DMS 273 treated with DMSO at 0.1 percent for 48 hours (cell line): ENCODE results near the gene ARHGEF37.
"Not testable (repeated sequence)": the region's sequence is repeated elsewhere in the genome, so short reads cannot be mapped to it uniquely, and the experiment has no call there.

Experiments used
- DNase-seq: peaks from one replicate; lab custom pipeline; 2025; lab: John Stamatoyannopoulos, UW

ARHGEF37 gene

DNA sequence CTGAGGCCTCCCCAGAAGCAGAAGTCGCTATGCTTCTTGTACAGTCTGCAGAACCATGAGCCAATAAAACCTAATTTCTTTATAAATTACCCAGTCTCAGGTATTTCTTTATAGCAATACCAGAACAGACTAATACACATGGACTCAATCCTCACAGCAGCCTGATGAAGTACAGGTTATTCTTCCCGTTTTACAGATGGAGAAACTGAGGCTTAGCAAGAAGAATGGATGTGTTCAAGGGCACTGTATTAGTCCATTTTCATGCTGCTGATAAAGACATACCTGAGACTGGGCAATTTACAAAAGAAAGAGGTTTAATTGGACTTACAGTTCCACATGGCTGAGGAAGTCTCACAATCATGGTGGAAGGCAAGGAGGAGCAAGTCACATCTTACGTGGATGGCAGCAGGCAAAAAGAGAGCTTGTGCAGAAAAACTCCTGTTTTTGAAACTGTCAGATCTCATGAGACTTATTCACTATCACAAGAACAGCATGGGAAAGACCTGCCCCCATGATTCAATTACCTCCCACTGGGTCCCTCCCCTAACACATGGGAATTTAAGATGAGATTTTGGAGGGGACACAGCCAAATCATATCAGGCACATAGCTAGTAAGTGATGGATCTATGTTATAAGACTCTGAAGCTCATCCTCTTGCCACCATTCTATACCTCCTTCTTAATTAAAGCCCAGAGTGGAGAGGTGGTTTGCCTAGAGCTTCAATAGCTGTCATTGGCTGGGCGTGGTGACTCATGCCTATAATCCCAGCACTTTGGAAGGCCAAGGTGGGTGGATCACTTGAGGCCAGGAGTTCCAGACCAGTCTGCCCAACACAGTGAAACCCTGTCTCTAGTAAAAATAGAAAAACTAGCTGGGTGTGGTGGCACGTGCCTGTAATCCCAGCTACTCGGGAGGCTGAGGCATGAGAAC, 67.4 kb downstream of the ARHGEF37 start:
- not testable (repeated sequence) for DNase-seq

DNA sequence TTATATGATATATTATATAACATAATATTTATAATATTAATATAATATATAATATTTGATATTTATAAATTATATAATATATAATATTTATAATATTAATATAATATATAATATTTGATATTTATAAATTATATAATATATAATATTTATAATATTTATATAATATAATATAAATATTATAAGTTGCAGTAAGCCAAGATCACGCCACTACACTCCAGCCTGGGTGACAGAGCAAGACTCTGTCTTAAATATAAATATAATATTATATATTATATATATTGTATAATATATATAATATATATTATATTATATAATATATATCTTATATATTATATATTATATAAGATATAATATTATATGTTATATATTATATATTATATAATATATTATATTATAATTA, 68.4 kb downstream of the ARHGEF37 start:
- DNase-seq, result not testable (repeated sequence)

DNA sequence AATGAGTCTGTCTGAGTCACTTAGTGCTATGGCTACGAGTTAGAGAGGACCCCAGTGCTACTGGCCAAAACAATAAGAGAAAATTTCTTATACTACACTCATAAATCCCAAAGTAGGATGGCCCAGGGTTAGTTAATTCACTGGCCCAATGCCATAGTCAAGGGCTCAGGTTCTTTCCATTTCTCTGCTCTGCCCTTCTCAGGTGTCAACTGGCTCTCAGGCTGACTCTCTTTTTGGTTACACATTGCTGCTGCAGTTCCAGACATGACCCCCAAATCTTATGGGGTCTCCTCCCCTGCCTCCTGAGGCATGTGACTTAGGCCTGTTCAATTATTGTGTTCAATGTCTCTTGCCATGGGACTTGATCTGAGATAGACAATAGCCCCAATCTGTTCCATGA, 70.4 kb downstream of the ARHGEF37 start:
- no peak for DNase-seq

DNA sequence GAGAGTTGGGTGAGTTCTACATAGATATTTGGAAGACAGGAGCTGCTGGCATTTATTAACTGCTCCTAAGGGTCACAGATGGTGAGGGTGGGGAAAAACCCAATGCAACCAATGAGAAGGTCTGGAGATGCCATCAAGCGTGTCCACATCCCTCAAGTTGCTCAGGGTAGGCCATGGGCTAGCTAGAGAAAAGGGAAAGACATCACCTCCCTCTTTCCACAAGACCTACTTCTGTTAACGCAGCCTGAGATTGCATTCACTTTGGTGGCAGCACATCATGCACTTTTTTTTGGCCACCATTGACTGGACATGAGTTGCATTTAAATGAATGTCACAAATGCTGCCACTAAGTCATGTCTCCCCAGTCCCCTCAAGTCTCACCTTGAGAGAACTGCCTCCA, 71.4 kb downstream of the ARHGEF37 start:
- no peak for DNase-seq

DNA sequence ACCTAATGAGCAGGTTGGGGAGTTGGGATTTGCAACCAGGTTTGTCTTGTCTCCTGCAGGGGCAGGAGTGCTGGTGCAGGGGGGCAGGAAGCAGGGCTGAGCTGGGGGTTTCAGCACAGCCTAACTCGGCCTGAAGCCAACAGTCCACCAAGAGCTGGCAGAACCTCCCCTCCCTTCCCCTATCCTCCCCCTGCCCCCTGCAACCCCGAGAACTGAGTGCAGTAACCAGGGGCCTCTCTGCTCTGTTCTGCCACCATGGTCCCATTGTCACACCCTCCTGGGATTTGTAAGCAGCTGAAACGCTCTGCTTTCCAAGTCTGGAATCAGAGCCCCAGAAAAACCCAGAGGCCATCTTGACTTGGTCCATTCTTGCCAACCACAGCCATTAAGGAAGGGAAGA, 72.9 kb downstream of the ARHGEF37 start:
- DNase-seq, result no peak

DNA sequence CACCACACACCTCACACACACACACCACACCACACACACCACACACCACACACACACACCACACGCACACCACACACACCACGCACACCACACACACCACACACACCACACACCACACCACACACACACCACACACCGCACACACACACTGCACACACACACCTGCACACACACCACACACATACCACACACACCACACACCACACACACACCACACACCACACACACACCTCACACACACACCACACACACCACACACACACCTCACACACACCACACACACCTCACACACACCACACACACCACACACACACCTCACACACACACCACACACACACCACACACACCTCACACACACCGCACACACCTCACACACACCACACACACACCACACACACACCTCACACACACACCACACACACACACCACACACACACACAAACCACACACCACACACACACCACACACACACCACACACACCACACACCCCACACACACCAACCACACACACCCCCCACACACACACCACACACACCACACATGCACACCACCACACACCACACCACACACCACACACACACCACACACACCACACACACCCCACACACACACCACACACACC, 73.7 kb downstream of the ARHGEF37 start:
- DNase-seq, result no peak

DNA sequence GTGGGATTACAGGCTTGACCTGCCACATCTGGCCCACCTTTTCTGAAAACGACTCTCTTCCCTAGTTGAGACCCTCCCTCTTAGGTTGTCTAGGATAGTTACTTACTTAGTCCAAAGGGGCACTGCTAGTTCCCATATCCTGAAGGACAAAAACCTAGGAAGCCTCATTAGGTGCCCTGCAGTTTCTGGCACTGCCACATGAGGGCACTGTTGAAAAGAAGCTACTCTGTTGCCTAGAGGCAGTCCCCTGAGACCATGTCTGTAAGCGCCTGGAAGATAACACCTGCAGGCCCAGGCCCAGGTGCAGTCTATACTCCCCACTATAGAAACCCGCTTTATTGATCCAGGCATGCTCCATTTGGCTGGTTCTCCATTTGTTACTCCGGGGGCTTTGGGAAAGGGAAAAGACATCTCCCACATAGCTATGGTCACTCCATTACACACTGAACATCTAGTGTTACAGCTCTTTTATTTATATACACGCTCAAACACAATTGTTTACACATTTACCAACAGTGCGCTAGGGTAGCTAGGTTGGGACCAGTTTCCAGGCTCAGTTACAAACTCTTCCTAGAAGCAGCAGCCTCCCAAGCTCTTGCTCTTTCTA, 75.4 kb downstream of the ARHGEF37 start:
- no peak for DNase-seq

DNA sequence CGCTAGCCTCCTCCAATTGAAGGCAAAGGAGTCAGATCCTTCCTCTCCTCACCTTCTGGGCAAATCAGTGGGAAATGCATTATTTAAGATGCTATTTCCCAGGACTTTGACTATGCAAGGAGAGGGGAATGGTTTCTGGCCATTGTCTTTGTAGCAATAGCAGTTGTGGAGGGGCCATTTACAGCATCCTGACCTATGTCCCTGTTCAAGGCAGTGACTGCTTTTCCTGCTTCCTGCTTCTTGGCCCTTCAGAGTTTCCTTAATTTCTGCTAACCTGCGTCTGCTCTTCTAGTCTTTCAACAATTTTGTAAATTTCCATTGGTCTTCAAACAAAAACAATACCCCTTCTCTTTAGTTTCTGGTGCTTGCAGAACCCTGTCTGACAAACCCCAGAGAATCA, 76.0 kb downstream of the ARHGEF37 start:
- no peak for DNase-seq

DNA sequence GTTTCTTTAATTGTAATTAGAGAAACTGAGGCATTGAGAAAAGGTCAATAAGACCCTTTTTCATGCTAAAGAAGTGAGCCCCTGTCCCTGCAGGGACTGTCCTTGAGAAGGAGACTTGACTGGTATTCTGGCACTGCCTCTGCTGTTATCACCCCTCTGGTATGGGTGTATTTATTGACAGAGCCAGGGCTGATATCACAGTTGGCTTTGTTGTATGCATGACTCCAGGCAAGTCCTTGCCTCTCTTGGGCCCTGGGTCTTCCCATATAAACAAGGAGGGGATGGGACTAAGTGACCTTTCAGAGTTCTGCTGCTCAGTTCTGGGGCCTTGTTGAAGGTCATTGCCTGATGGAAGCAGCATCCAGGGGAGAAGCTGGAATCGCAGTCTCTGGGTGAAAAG, 77.0 kb downstream of the ARHGEF37 start:
- DNase-seq, result no peak

DNA sequence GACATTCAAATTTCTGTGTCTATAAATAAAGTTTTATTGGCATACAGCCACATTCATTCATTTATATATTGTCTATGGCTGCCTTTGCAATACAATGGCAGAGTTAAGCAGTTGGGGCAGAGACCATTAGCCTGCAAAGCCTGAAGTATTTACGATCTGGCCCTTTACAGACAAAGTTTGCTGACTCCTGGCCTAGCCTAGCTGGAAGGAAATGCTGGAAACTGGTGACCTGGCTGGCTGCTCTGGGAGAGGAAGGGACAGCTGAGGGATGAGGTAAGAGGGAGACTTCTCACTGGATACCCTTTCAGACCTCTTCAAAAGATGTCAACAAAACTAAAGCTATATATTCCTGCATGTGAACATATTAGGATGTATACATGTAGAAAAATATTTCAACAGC, 82.8 kb downstream of the ARHGEF37 start:
- DNase-seq, result no peak

DNA sequence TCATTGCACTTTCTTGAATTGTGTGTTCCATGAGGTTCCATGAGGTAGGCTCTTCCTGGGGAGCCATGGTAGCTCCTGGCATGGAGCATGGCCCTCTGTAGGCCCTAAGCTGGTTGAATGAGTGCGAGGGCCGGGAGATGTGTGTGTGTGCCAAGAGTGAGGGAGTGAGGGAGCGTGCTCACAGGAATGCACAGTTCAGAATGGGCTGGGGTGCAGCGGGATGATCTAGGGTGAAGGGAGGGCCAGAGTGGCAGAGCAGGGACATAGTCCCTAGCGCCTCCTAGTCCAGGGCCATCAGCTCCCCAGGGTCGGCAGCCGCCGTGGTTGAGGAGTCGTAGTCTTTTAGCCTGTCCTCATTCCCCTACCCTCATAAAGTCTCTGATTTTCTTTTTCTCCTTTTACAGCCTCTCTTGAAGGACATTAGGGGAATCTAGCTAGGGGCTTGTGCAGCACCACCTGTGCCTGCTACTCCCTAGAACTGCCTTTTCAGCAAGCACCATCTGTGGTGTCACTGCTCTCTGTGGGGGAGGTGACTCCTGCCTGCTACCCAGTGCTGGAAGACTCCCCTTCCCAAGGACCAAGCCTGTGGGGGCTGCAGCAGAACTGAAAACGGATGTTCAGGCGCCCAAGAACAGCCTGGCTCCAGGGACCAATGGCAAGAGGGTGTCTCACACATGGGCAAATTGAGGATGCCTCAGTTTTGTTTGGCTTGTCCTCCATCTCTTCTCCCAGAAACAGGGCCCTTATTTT, 83.5 kb downstream of the ARHGEF37 start:
- no peak for DNase-seq

DNA sequence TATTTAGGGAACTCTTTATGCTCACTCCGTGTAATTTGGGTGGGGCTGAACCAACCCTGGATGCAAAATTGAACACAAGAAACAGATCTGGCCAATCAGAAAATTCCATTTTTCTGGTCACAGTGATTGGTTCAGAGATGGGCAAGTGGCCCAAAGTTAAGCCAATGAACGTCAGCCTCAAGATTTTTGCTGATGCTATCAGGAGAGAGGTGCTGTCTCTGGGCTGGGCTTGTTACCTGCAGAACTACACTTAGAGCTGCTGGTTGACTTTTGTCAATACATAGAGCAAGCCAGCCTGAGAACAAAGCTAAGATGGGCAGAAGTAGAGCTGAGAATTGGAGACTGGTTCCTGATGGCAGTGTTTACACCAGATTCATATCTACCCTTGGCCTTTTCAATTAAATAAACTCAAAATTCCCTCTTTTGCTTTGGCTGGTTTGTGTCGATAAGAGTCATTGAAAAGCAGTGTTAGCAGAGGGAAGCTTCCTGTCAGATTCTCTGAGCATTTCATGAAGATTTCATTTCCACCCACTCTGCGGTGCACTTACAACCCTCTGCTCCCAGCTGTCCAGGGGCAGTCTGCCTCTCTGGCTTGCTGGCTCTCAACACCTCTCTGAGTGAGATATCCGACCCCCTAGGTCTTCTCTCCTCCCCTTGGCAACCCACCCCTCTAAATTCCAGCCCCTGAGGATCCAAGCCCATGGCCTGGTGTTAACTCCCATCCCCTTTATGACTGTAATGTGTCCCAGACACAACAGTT, 84.3 kb downstream of the ARHGEF37 start:
- DNase-seq, result no peak

DNA sequence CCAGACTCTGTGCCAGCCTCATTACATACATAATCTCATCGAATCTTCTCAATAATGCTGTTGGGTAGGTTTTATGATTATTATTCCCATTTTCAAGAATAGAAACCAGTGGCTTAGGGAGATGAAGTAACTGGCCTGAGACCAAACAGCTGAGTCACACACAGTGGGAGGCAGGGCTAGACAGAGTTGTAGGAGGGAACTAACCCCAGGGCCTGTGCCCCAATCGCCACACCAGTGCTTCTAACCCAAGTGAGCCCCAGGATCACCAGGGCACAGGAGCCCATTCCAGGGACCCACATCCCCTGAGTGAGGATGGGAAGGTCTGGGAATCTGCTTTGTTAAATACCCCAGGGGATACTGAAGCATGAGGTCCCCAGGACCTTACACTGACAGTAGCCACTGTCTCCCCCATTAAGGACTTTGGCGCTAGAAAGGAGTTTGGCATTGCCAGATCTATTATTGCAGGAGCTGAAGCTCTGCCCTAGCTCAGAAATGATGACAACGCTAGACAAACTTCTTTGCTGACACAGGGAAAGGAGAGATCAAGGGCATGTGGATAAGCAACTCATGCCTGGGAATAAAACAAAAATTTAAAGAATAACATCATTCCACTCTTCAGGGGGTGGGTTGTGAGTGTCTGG, 85.0 kb downstream of the ARHGEF37 start:
- no peak for DNase-seq

DNA sequence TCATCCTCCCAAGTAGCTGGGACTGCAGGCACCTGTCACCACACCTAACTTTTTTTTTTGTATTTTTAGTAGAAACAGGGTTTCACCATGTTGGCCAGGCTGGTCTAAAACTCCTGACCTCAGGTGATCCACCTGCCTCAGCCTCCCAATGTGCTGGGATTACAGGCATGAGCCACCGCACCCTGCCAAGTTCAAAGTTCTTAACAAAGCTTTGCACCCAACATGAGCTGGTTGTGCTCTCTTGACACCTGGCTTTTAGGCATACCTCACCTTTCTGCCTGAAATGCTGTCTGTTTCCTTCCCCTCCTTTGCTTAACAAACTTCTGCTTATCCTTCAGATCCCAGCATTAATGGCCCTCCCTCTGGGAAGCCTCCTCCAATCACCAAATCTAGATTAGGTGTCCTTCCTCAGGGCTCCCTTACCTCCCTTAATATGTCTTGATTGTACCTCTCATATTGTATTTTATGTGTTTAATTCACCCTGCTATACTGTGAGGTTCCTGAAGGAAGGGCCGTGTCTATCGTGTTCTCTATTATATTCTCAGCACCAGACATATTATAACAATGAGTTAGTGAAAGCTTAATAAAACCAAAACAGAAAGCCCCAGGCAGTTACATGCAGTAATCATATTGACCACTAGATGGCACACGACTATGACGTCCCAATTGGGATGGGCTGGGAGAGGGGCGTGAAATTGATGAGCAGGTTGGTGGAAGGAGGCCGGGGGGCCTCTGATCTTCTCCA, 86.0 kb downstream of the ARHGEF37 start:
- no peak for DNase-seq

DNA sequence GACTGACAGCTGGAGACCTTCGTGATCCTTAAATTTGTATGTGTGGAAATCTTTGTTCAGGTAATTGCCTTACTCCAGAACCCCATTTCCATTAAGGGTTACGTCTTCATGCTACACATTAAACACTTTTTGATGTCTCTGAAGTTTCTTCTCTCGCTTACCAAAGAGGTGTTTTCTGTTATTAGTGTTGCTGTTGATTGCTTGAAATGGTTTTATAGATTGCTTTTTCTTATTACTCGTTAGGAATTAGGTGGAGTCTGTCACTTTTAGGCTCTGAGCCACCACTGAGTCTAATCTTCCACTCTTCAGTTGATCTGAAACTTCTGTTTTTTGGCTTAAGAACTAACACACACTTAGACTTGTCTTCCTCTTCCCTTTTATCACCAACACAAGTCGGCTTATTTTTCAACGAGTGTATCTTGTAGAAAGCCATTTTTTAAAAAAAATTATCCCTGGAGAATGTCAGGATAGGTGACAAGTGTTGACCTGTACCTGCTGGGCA, 86.6 kb downstream of the ARHGEF37 start:
- DNase-seq, result no peak

DNA sequence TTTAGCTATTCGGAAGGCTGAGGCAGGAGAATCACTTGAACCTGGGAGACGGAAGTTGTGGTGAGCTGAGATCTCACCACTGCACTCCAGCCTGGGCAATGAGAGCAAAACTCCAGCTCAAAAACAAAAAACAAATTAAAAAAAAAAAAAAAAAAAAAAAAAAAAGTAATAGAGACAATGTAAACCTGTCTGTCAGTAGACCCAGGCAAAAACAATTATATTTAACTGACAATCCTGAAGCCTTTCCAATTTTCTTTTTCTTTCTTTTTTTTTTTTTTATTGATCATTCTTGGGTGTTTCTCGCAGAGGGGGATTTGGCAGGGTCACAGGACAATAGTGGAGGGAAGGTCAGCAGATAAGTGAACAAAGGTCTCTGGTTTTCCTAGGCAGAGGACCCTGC, 88.0 kb downstream of the ARHGEF37 start:
- not testable (repeated sequence) for DNase-seq

DNA sequence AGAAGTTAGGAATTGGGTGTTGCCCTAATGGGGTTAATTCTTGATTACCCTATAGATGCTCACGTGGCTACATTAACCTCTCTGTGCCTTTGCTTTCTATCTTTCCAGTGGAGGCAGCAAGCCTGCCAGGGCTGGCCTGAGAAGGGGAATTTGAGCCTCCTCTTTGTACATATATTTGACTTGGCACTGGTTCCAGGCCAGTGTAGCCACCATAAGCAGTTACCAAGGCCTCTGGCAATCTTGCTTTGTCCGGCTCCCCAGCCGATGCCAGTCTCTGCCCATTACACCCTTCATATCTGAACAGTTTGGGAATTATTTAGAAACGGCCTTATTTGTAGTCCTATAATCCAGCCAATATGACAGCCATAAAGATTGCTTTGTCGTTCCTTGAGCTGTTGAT, 90.2 kb downstream of the ARHGEF37 start:
- DNase-seq, result no peak

DNA sequence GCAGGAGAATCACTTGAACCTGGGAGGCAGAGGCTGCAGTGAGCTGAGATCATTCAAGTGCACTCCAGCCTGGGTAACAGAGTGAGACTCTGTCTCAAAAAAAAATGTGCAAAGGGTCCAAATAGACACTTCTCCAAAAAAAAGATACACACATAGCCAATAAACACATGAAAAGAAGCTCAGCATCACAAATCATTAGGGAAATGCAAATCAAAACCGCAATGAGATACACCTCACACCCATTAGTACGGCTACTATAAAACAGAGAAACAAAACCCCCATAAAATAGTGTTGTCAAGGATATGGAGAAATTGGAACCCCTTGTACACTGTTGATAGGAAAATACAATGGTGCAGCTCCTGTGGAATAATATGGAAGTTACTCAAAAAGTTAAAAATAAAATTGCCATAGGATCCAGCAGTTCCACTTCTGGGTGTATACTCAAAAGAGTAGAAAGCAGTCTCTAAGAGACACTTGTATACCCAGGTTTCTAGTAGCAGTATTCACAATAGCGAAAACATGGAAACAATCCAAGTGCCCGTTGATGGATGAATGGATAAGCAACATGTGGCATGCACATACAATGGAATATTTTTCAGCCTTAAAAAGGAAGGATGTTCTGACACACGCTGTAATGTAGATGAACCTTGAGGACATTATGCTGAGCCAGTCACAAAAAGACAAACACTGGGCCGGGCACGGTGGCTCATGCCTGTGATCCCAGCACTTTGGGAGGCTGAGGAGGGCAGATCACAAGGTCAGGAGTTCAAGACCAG, 91.6 kb downstream of the ARHGEF37 start:
- no peak for DNase-seq

DNA sequence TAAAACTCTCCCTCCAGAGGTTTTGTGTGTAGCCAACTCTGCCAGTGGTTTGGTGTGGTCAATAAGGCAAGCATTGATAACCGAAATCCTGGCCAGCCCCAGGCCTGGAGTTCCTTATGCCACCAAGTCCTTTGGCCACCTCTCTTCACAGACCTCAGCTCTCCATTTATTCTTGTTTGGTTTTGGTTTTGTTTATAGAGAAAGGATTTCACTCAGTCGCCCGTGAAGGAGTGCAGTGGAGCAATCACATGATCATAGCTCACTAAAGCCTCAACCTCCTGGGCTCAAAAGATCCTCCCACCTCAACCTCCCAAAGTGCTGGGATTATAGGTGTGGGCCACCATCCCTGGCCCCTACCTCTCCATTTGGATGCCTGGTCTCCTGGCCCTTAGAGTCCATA, 93.4 kb downstream of the ARHGEF37 start:
- no peak for DNase-seq
